Thoracic aorta (tissue), 2 donors: ENCODE measurements around the gene RDX. TPM values are rescaled to one million over a fixed set of nuclear protein-coding genes. Genes with fewer than 3 reads are reported as not detected.

Experiments
- ATAC-seq: fragments of 150-250 bp; one replicate; pipeline ENCODE4 v1.8.0; 2017; ENCODE audit warnings: low read depth; ENCODE audit not compliant: insufficient number of reproducible peaks, low FRiP score
- DNase-seq: peaks from one replicate; pipeline ENCODE4 v3.0.0-alpha.2; 2020; ENCODE audit warnings: low spot score
- H3K27ac ChIP-seq, 2 donors: fragments of 200-600 bp; sonication (generic); 1 replicate in 1 of 2; 2 replicates in 1 of 2; pipeline ENCODE4 v1.5.1; 2016; ENCODE audit warnings: mild to moderate bottlenecking in 2 of 2, moderate library complexity in 2 of 2
- H3K27me3 ChIP-seq: fragments of 200-600 bp; sonication (generic); replicated peaks from 2 replicates; pipeline ENCODE4 v1.6.0; 2016; ENCODE audit warnings: mild to moderate bottlenecking; ENCODE audit not compliant: insufficient read depth
- H3K36me3 ChIP-seq: fragments of 200-600 bp; sonication (generic); one replicate; pipeline ENCODE4 v1.5.1; 2016
- H3K4me1 ChIP-seq, 2 donors: fragments of 200-600 bp; sonication (generic); 1 replicate in 1 of 2; 2 replicates in 1 of 2; pipeline versions ENCODE4 v1.5.1 to v1.6.0; 2016; ENCODE audit warnings: low read depth in 2 of 2, mild to moderate bottlenecking in 1 of 2; ENCODE audit not compliant: control insufficient read depth in 1 of 2
- H3K4me3 ChIP-seq: fragments of 200-600 bp; sonication (generic); 2 replicates; pipeline ENCODE4 v1.5.1; 2016; ENCODE audit warnings: mild to moderate bottlenecking
- H3K9me3 ChIP-seq: fragments of 200-600 bp; sonication (generic); 2 replicates; pipeline ENCODE4 v1.5.1; 2016
- CTCF ChIP-seq: fragments of 200-600 bp; sonication (generic); IDR thresholded peaks from one replicate; pipeline ENCODE4 v1.5.1; 2019; ENCODE audit warnings: antibody characterized with exemption
- total RNA-seq, 2 donors: library from RNA; depleted of rRNA; stranded (reverse); fragments of >200 nt; gene quantifications; one replicate each; pipeline versions ENCODE4 v1.1.0 to v1.2.3, GENCODE V29; 2016

Gene RDX
- total RNA-seq, 2 donors from 2014 or later: 54.4 to 86.8 TPM

GRCh38 chr11:110250168-110250567 is 46.2 kb downstream of the RDX start:
- no peak for TF ChIP-seq CTCF

GRCh38 chr11:110249766-110250165 is 46.6 kb downstream of the RDX start:
- H3K4me3 ChIP-seq: no peak overlapping the region
- DNase-seq: no peak
- no peak overlapping the region for H3K27ac ChIP-seq
- peaks cover 5 to 8% of the 10 kb centered on the region in 2 donors for H3K4me1 ChIP-seq
- H3K36me3 ChIP-seq: peaks cover 23% of the 10 kb centered on the region
- H3K9me3 ChIP-seq: no peaks in the 10 kb centered on the region
- no peak for TF ChIP-seq CTCF
- H3K27me3 ChIP-seq: no peaks in the 10 kb centered on the region
- no peak for ATAC-seq

More at GRCh38 chr11:110250168-110250567, 46.2 kb downstream of the RDX start:
- H3K27ac ChIP-seq: no peak overlapping the region
- no peak for ATAC-seq
- no peaks in the 10 kb centered on the region for H3K27me3 ChIP-seq
- no peak for DNase-seq
- peaks cover 23% of the 10 kb centered on the region for H3K36me3 ChIP-seq
- no peak overlapping the region for H3K4me3 ChIP-seq
- H3K4me1 ChIP-seq: peaks cover 5 to 8% of the 10 kb centered on the region in 2 donors
- no peaks in the 10 kb centered on the region for H3K9me3 ChIP-seq

- ATAC-seq (no peak), DNase-seq (no peak)
- Histone ChIP-seq H3K4me3 (no peak overlapping the region), H3K36me3 (peaks cover 23% of the 10 kb centered on the region), H3K27ac (no peak overlapping the region), H3K27me3 (no peaks in the 10 kb centered on the region), H3K4me1 (peaks cover 5 to 8% of the 10 kb centered on the region in 2 donors), H3K9me3 (no peaks in the 10 kb centered on the region)
- TF ChIP-seq CTCF: peak; percentile 8
Observed at GRCh38 chr11:110249066-110249465, 47.3 kb downstream of the RDX start.

- H3K36me3 ChIP-seq: peaks cover 10% of the 10 kb centered on the region
Observed at GRCh38 chr11:110243791-110244190, 52.6 kb downstream of the RDX start.

GRCh38 chr11:110242746-110243145 is 53.7 kb downstream of the RDX start:
- H3K27ac ChIP-seq: no peak overlapping the region
- H3K27me3 ChIP-seq: no peaks in the 10 kb centered on the region
- TF ChIP-seq CTCF: no peak
- no peak overlapping the region for H3K4me3 ChIP-seq
- no peaks in the 10 kb centered on the region for H3K4me1 ChIP-seq
- H3K9me3 ChIP-seq: no peaks in the 10 kb centered on the region
- DNase-seq: no peak
- H3K36me3 ChIP-seq: peaks cover 10% of the 10 kb centered on the region
- no peak for ATAC-seq

More at GRCh38 chr11:110243791-110244190, 52.6 kb downstream of the RDX start:
- H3K4me3 ChIP-seq: no peak overlapping the region
- no peaks in the 10 kb centered on the region for H3K27me3 ChIP-seq
- DNase-seq (no peak), ATAC-seq (no peak)
- no peaks in the 10 kb centered on the region for H3K4me1 ChIP-seq
- TF ChIP-seq CTCF: no peak
- H3K9me3 ChIP-seq: no peaks in the 10 kb centered on the region
- H3K27ac ChIP-seq: no peak overlapping the region
